NCI-H146 (cell line): ENCODE measurements around the gene ATP7B.
A peak's percentile ranks its signal among the peaks of the same experiment; 100 is the strongest.
"Not testable (repeated sequence)": the region's sequence is repeated elsewhere in the genome, so short reads cannot be mapped to it uniquely, and the experiment has no call there.

Experiments used
- DNase-seq: peaks from one replicate; lab custom pipeline; 2025; lab: John Stamatoyannopoulos, UW

ATP7B gene

GRCh38 chr13:52006523-52007245 lies 4.6 kb downstream of the ATP7B start:
- DNase-seq = peak; percentile 21

DNA sequence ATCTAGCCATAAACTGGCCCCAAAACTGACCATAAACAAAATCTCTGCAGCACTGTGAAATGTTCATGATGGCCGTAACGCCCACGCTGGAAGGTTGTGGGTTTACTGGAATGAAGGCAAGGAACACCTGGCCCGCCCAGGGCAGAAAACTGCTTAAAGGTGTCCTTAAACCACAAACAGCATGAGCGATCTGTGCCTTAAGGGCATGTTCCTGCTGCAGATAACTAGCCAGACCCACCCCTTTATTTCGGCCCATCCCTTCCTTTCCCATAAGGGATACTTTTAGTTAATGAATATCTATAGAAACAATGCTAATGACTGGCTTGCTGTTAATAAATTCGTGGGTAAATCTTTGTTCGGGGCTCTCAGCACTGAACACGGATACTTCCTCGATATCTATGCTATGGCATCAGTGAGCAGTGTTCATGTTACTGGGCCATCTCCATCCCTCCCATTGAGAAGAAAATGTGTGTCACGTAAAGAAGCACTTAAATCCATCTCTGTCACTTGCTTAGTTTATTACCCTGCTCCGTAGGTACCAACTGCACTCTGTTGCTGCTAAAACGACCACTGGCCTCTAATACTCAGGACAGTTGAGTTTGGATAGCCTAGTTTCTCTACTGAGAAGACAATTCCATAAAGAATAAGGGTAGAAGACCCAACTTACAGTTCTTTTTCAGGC lies 5.3 kb downstream of the ATP7B start:
- no peak for DNase-seq

DNA sequence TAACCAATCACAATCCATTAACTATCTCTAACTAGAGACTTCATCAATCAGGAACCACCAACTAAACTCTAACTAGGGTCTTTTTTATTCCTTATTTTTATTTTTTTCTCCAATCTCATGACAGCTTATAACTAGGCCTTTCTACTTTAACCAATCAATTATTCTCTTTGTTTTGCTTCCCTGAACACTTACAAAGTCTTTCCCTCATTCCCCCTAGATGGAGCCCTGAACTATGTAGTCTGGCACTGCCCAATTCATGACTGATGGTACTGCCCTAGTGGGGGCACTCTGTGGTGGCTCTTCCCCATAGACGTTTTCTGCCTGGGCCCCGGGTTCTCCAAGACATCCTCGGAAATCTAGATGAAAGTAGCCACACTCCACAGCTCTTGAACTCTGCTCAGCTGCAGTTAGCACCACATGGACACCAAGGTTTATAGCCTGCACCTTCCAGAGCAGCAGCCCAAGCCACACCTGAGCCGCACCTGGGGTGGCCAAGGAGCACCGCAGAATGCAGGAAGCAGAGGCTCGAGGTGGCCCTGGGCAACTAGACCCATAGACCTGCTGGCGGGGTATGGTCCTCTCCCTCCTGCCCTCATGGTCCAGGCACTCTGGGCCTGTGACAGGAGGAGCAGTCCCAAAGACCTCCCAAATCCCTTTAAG lies 6.6 kb downstream of the ATP7B start:
- DNase-seq = no peak

DNA sequence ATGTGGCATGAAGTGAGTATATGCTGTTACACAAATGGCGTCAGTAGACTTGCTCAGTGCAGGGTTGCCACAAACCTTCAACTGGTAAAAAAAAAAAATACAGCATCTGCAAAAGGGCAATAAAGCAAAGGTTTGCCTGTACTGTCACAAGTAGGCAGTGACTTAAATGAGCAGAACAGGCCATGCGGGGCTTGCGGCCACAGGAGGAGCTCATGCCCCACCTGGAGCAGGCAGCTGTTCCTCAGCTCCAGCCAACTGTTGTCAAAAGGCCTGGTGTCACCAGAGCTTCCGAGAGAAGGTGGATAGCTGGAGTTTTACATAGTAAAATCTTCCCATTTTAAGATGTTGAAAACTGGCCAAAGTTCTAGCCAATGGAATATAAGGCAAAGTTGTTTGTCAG lies 7.7 kb downstream of the ATP7B start:
- DNase-seq = peak; percentile 19

DNA sequence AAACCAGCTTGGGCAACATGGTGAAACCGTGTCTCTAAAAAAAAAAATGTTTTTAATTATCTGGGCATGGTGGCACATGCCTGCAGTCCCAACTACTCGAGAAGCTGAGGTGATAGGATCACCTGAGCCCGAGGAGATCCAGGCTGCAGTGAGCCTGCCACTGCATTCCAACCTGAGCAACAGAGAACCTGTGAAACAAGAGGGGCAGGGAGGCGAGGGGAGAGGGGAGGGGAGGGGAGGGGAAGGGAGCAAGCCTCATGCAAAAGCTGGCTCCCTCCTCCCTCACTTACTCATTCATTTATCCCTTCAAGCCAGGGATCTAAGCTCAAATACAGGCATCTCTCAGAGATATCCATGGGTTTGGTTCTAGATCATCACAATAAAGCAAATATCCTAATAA lies 8.9 kb downstream of the ATP7B start:
- no peak for DNase-seq

- peak; percentile 63 for DNase-seq
Observed at GRCh38 chr13:52001120-52001731, 10.0 kb downstream of the ATP7B start.

GRCh38 chr13:51999921-52000320 lies 11.3 kb downstream of the ATP7B start:
- no peak for DNase-seq

DNA sequence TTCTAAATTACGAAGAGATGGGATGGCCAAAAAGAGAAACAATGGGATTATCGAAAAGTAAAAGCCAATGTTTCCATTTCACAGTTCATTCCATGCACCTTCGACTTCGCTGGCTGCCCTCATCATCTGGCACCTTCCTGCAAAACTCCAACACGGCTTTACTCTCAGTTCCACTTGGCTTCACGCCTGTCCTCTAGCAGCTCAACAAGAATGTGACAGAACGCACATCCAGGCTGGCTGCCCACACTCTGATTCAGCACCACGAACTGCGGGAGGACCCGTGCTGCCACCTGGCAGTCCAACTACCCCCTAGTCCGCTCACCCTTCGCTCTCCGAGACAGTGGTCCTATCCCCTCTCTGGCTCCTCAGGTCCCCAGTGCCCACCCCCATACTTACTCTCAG lies 11.7 kb downstream of the ATP7B start:
- DNase-seq = no peak

- DNase-seq = peak; percentile 59
Observed at GRCh38 chr13:51998723-51999509, 12.3 kb downstream of the ATP7B start.

- DNase-seq = peak; percentile 85
Observed at GRCh38 chr13:51997641-51998330, 13.5 kb downstream of the ATP7B start.

- DNase-seq = no peak
Observed at GRCh38 chr13:51997186-51997585, 14.1 kb downstream of the ATP7B start.

DNA sequence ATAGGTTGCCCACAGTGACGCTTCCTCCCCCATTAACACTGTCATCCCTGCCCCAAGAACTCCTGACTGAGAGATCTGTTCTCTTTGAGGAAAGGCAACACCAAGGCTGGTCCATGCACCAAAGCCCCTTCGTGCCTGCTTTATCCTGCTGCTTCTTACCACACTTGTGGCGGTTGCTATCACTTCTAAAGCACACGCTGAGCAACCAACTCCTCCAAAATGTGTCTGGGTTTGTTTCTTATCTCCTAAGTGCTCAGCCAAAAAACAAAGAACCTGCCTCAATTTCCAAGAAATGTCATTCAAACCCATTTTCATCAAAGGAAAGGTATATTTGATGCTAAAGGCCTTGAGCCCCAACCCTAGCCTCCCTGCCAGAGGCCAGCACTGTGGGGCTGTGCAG lies 14.6 kb downstream of the ATP7B start:
- no peak for DNase-seq

DNA sequence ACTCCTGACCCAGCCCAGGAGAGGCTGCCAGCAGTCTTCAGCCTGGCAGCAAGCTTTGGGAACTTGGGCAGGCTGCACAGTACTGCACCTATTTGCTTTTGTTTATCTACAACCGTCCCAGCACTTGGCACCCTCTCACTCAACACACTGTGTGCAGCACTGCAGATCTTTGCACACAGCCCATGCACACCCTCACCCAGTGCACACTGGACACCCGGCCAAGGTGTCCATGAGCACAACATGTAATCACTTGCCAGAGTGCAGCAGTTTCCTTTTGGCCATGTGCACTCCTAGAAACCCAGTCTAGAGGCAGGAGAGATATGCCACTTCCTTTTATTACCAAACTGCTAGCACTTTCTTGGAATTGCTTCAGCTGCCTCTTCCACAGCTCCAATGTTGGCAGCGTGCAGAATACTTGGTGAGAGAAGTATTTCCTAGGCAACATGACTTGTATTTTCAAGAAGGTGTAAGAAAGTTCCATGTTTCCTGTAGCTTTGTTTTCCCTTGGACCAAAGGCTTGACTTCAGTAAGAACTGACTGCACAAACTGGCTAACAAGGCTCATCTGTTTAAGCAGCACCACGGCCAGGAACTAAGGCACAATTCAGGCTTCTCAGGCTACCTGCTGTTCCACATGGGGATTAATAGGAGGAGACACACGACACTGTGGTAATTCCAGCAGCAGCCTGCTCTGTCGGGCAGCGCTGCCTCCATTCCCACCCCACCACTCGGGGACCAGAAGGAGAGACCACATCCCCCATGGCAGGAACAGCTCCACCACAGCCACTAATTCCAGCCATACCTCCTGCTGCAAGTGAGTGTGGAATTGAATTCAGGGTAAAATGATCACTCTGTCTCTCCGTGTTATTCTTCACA lies 15.3 kb downstream of the ATP7B start:
- peak; percentile 37 for DNase-seq

DNA sequence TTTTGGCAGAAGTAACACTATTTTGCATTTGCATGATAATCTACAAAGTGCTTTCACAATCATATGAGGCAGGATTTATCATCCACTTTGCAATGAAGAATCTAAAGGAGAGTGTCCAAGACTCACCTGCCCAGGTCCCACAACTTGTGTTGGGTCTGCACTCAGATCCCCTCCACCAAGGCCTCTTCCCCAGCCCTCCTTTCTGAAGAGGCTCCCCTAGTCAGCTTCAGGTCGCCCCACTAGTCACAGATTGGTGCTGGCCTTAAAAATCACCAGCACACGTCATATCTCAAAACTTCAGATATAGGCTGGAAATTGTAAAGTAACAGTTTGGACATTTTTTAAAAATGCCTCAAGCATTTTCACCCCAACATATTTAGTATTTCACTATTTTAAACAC lies 17.5 kb downstream of the ATP7B start:
- DNase-seq = no peak

DNA sequence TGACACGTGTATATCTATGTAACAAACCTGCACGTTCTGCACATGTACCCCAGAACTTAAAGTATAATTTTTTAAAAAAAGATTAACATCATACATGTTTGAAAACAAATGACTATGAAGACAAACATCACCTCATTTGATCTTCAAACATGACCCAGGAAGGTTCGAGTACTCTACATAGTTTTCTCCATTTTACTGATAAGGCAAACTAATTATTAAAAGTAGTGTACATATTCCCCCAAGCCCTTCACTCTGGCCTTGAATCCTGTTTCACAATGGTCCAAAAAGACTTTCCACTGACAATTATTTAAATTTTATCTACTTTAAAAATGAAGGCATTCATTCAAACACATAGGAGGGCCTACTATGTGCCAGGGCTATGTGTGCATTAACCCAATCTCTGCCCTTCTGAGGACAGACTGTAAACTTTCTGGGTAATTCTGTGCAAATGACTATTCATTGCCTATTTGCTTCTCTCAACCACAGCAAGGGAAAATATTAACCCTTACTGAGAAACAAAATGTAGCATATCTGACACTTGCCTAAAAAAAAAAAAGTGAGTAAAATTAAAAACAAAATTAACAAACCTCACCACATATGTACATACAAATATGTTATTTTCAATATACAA lies 22.1 kb downstream of the ATP7B start:
- DNase-seq = no peak

- DNase-seq = not testable (repeated sequence)
Observed at GRCh38 chr13:51984904-51985303, 26.3 kb downstream of the ATP7B start.

DNA sequence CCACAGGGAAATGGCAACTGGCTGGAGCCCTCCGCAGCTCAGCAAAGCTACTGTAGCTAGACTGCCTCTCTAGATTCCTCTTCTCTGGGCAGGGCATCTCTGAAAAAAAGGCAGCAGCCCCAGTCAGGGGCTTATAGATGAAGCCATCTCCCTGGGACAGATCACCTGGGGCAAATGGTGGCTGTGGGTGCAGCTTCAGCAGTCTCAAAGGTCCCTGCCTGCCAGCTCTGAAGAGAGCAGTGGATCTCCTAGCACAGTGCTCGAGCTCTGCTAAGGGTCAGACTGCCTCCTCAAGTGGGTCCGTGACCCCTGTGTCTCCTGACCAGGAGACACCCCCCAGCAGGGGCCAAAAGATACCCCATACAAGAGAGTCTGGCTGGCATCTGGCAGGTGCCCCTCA lies 28.0 kb downstream of the ATP7B start:
- not testable (repeated sequence) for DNase-seq

- no peak for DNase-seq
Observed at GRCh38 chr13:51981355-51981754, 29.9 kb downstream of the ATP7B start.

GRCh38 chr13:51980908-51981307 lies 30.3 kb downstream of the ATP7B start:
- DNase-seq = no peak
